Tibial nerve (tissue), 4 donors: Measurements from ENCODE around the gene CABLES2.

Experiments used
- EP300 ChIP-seq, 2 donors: sonication (generic); formaldehyde crosslinking; IDR thresholded peaks; one replicate each; pipeline ENCODE4 v1.6.1; 2017; ENCODE audit warnings: antibody characterized with exemption in 2 of 2, mild to moderate bottlenecking in 1 of 2
- TF ChIP-seq, protein P1 (sequence below), 5 experiments: fragments of 200-600 bp in 3 of 5; fragments of 450-650 bp in 2 of 5; sonication (generic) in 3 of 5; IDR thresholded peaks; one replicate each; pipeline ENCODE4 v1.5.1; 2016 to 2019; ENCODE audit warnings: antibody characterized with exemption in 5 of 5, mild to moderate bottlenecking in 3 of 5, moderate library complexity in 2 of 5

DNA sequence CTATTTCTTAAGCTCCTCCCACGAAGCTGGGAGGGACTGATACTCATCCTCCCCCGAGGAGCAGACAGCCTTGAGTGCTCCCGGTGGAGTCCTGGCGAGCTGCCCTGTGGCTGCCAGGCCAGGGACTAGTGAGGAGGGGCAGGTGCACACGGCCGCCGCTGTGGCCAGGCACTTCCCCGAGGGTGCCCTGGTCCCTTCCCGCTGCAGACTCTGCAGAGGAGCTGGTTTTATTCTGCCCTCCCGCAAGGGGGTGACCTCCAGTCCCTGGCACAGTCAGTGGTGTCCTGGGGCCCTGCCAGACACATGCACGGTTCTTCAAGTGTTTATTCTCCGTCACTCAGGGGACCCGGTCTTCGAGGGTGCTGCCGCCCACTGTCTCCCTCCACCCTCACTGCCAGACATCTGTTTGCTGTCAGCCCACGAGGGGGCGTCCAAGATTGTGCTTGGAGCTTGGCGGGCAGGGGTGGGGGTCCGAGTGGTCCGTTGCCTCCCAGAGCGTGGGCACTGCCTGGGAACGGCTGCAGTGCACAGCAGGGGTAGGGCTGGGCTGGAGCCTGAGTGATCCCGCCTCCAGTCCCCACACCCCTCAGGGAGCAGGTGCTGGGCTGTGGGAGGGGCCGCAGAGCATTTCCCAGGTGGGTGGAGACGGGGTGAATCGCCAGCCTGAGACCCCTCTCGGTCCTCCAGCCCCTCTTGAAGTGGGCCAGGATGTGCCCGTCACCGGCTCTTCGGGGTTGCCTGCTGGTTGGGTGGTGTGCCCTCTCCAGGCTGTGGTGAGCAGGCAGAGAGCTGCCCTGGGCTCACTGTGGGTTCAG, 3.1 kb upstream of the CABLES2 start:
- TF ChIP-seq, protein P1, sequence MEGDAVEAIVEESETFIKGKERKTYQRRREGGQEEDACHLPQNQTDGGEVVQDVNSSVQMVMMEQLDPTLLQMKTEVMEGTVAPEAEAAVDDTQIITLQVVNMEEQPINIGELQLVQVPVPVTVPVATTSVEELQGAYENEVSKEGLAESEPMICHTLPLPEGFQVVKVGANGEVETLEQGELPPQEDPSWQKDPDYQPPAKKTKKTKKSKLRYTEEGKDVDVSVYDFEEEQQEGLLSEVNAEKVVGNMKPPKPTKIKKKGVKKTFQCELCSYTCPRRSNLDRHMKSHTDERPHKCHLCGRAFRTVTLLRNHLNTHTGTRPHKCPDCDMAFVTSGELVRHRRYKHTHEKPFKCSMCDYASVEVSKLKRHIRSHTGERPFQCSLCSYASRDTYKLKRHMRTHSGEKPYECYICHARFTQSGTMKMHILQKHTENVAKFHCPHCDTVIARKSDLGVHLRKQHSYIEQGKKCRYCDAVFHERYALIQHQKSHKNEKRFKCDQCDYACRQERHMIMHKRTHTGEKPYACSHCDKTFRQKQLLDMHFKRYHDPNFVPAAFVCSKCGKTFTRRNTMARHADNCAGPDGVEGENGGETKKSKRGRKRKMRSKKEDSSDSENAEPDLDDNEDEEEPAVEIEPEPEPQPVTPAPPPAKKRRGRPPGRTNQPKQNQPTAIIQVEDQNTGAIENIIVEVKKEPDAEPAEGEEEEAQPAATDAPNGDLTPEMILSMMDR (IDR thresholded peaks at IDR 0.05), result peak in 4 of 5 experiments; percentile 12 to 36 (median 20)
- TF ChIP-seq EP300 (IDR thresholded peaks at IDR 0.05), result no peak
